Breast epithelium (tissue), 4 donors: Measurements from ENCODE around the gene C6orf136. TPM values are rescaled to one million over a fixed set of nuclear protein-coding genes. Genes with fewer than 3 reads are reported as not detected.

ENCODE experiments used
- DNase-seq, 2 donors: peaks; one replicate each; pipeline ENCODE4 v3.0.0-alpha.2; 2019; ENCODE audit warnings: low spot score in 2 of 2
- H3K27ac ChIP-seq, 2 donors: fragments of 200-600 bp; sonication (generic) in 1 of 2; one replicate each; pipeline ENCODE4 v1.5.1; 2016 to 2019; ENCODE audit warnings: mild to moderate bottlenecking in 1 of 2
- H3K27me3 ChIP-seq, 2 donors: fragments of 200-600 bp; sonication (generic) in 1 of 2; one replicate each; pipeline versions ENCODE4 v1.5.1 to v1.6.0; 2017 to 2019; ENCODE audit warnings: control low read depth in 1 of 2, mild to moderate bottlenecking in 1 of 2
- H3K36me3 ChIP-seq: fragments of 200-600 bp; one replicate; pipeline ENCODE4 v1.5.1; 2019
- H3K4me1 ChIP-seq, 2 donors: fragments of 200-600 bp; sonication (generic); one replicate each; pipeline ENCODE4 v1.5.1; 2016 to 2019; ENCODE audit warnings: control low read depth in 1 of 2
- H3K4me3 ChIP-seq, 3 donors: fragments of 200-600 bp; sonication (generic); 1 replicate in 2 of 3; 2 replicates in 1 of 3; pipeline ENCODE4 v1.5.1; 2016 to 2019; ENCODE audit warnings: mild to moderate bottlenecking in 3 of 3, moderate library complexity in 2 of 3
- H3K9me3 ChIP-seq, 2 donors: fragments of 200-600 bp; sonication (generic) in 1 of 2; one replicate each; pipeline ENCODE4 v1.5.1; 2016 to 2019; ENCODE audit warnings: control low read depth in 1 of 2
- CTCF ChIP-seq, 3 donors: fragments of 450-650 bp; IDR thresholded peaks; one replicate each; pipeline ENCODE4 v1.5.1; 2016 to 2017; ENCODE audit warnings: antibody characterized with exemption in 3 of 3, mild to moderate bottlenecking in 3 of 3, moderate library complexity in 3 of 3
- POLR2A ChIP-seq: fragments of 450-650 bp; IDR thresholded peaks from one replicate; pipeline ENCODE4 v1.6.1; 2016; ENCODE audit warnings: antibody characterized with exemption, mild to moderate bottlenecking, moderate library complexity
- POLR2AphosphoS5 ChIP-seq, 3 donors: sonication (generic); formaldehyde crosslinking; IDR thresholded peaks; one replicate each; pipeline ENCODE4 v1.6.1; 2017; ENCODE audit warnings: antibody characterized with exemption in 3 of 3
- intact Hi-C: fragments of 100-400 bp; cut with DNase I; formaldehyde crosslinking; loops from one replicate; pipeline ENCODE4 v1.15.1; 2023; ENCODE audit warnings: low total_unique reads
- total RNA-seq, 3 donors: library from RNA; depleted of rRNA; stranded (reverse); fragments of >200 nt; gene quantifications; one replicate each; pipeline ENCODE4 v1.1.0, GENCODE V29; 2016

Gene C6orf136
- total RNA-seq, 3 donors from 2014 or later = 9.6 to 19.0 (median 16.1) TPM

- Histone ChIP-seq H3K27ac (no peak overlapping the region), H3K36me3 (no peaks in the 10 kb centered on the region), H3K9me3 (no peaks in the 10 kb centered on the region), H3K27me3 (no peaks in the 10 kb centered on the region), H3K4me1 (no peaks in the 10 kb centered on the region), H3K4me3 (no peak overlapping the region)
- no peak for DNase-seq
- intact Hi-C loops = no loop called here
- TF ChIP-seq POLR2A (no peak), POLR2AphosphoS5 (IDR thresholded peaks at IDR 0.05) (no peak), CTCF (IDR thresholded peaks at IDR 0.05) (no peak)
Measured at GRCh38 chr6:30700340-30700739, 53.4 kb downstream of the C6orf136 start.

Other genes starting within 250 kb of the C6orf136 start
- gene HLA-E, start 157.6 kb upstream of the C6orf136 start, total RNA-seq = 100 to 1,000 TPM; 420 to 803 (median 575) TPM
- gene GNL1, start 90.6 kb upstream of the C6orf136 start, total RNA-seq = 10 to 100 TPM; 39.7 to 51.2 (median 47.5) TPM
- 10 to 100 TPM in 2 of 3 donors, 1 to 10 TPM in 1; 9.0 to 28.4 (median 12.1) TPM for gene PRR3, start 89.8 kb upstream of the C6orf136 start, total RNA-seq
- 10 to 100 TPM; 41.0 to 55.2 (median 51.5) TPM for gene ABCF1, start 75.7 kb upstream of the C6orf136 start, total RNA-seq
- 10 to 100 TPM; 17.3 to 51.1 (median 26.5) TPM for gene PPP1R10, start 29.9 kb upstream of the C6orf136 start, total RNA-seq
- 10 to 100 TPM; 42.1 to 70.8 (median 52.4) TPM for gene MRPS18B, start 29.3 kb upstream of the C6orf136 start, total RNA-seq
- 10 to 100 TPM in 1 of 3 donors, 1 to 10 TPM in 2; 5.3 to 10.5 (median 8.8) TPM for gene ATAT1, start 20.3 kb upstream of the C6orf136 start, total RNA-seq
- gene DHX16, start 25.9 kb downstream of the C6orf136 start, total RNA-seq = 10 to 100 TPM; 23.5 to 35.3 (median 26.2) TPM
- gene PPP1R18, start 39.5 kb downstream of the C6orf136 start, total RNA-seq = 10 to 100 TPM; 18.3 to 41.6 (median 20.0) TPM
- 1 to 10 TPM; 1.8 to 4.0 (median 2.3) TPM for gene NRM, start 43.9 kb downstream of the C6orf136 start, total RNA-seq
- 10 to 100 TPM in 2 of 3 donors, 1 to 10 TPM in 1; 8.5 to 14.9 (median 13.4) TPM for gene MDC1, start 70.1 kb downstream of the C6orf136 start, total RNA-seq
- 100 to 1,000 TPM; 189 to 269 (median 212) TPM for gene TUBB, start 73.2 kb downstream of the C6orf136 start, total RNA-seq
- 100 to 1,000 TPM in 2 of 3 donors, 10 to 100 TPM in 1; 80.5 to 171 (median 142) TPM for gene FLOT1, start 95.6 kb downstream of the C6orf136 start, total RNA-seq
- gene IER3, start 97.4 kb downstream of the C6orf136 start, total RNA-seq = 10 to 100 TPM in 2 of 3 donors, 1 to 10 TPM in 1; 7.7 to 64.1 (median 20.0) TPM
- gene DDR1, start 237.4 kb downstream of the C6orf136 start, total RNA-seq = 100 to 1,000 TPM in 1 of 3 donors, 10 to 100 TPM in 2; 18.1 to 149 (median 72.1) TPM